HG02981 (cell line): ENCODE measurements around the gene ZNF467.

Source experiments
- ATAC-seq: cut with Tn5 transposase; IDR thresholded peaks from one replicate; pipeline ENCODE4 v1.9.1; 2021; ENCODE audit warnings: mild to moderate bottlenecking, moderate library complexity; ENCODE audit not compliant: unreplicated experiment

ZNF467 gene

DNA sequence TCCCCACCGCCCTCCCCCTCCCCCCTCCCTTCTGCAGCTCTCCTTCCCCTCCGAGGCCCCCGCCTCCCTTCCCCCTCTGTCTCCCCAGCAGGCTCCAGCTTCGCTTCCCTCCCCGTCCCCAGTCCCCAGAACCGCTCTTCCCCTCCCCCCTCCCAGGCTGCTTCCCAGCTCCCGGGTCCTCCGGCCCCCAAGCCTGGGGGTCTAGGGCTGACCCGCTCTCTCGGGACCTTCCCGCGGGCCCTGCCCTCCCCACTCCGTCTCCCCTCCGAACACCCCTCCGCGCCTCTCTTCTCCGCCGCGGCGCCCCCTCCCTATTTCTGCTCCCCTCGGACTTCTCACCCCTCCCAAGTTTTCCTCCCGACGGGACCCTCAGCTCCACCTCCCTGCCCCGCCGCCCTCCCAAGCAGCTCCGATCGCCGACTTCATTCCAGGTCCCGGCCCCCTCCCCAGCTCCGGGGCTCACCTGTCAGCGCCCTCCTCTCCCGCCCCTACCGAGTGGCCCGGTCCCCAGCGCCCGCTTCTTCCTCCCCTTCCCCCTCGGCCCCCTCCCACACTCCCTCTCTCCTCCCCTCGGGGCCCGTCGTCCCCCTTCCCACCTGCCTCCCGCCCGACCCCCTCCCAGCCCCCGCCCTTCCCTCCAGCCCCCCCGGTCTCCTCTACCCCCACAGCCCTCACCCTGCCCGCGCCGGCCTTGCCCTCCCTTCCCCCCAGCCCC is 990 bp downstream of the ZNF467 start:
- ATAC-seq = no peak

- peak; percentile 97 for ATAC-seq
Measured at GRCh38 chr7:149771720-149772240, 1.6 kb downstream of the ZNF467 start.

GRCh38 chr7:149770728-149771636 is 2.4 kb downstream of the ZNF467 start:
- ATAC-seq = peak; percentile 8

DNA sequence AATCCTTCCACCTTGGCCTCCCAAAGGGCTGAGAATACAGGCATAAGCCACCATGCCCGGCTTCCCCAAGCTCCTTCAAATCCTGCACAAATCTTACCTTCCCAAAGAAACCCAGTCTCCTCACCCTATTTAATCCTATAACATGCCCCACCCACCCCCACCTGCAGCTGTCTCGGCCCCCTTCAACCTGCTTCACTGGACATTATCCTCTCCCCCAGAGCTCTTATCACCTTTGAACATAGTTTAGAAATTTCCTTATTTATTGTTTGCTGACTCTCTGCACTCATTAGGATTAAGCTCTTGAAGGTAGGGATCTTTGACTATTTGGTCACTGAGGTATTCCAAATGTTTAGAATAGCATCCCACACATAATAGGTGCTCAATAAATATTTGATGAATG is 3.5 kb downstream of the ZNF467 start:
- no peak for ATAC-seq

DNA sequence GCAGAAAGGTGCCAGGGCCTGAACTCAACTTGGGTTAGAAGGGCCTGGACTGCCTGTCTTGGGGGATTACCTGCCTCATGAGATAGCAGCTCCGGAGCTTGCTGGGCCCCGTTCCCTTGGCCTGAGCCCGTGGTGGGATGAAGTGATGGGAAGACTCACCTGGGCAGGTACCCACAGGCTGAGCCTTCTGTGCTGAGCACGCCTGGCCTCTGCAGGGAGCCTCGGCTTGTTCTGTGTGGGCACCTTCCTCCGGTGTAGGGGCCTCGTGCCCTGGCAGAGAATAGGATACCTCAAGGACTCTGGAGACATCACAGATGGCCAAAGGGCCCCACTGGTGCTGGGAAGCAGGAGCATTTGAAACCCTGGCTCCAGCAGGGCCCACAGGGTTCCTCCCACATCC is 4.5 kb downstream of the ZNF467 start:
- ATAC-seq = no peak

- no peak for ATAC-seq
Measured at GRCh38 chr7:149767068-149767467, 6.3 kb downstream of the ZNF467 start.

DNA sequence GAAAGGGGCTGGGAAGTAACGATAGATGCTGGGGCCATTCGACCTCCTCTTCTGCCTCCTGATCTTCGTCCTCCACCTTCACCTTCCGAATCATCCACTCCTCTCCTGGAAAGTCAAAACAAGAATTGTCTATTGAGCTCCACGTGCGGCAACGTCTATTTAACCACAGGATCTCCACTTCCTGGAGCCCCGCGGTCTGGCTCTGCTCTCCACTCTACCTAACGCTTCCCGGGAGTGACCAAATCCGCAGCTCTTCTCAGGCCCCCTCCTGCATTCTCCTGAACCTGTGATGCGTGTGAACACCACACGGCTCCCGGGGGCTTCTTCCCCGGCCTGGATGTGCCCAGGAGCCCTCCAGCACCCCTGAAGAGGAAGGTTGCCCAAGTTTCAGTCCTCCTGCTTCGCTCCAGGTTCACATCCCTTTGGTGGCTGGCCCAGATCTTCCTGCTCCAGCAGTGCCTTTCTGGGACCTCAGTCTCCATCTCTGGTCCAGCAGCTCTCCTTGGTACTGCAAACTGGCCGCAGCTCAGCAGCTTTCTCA is 7.2 kb downstream of the ZNF467 start:
- ATAC-seq = no peak

GRCh38 chr7:149765399-149766121 is 7.8 kb downstream of the ZNF467 start:
- no peak for ATAC-seq

GRCh38 chr7:149764481-149765398 is 8.6 kb downstream of the ZNF467 start:
- no peak for ATAC-seq

DNA sequence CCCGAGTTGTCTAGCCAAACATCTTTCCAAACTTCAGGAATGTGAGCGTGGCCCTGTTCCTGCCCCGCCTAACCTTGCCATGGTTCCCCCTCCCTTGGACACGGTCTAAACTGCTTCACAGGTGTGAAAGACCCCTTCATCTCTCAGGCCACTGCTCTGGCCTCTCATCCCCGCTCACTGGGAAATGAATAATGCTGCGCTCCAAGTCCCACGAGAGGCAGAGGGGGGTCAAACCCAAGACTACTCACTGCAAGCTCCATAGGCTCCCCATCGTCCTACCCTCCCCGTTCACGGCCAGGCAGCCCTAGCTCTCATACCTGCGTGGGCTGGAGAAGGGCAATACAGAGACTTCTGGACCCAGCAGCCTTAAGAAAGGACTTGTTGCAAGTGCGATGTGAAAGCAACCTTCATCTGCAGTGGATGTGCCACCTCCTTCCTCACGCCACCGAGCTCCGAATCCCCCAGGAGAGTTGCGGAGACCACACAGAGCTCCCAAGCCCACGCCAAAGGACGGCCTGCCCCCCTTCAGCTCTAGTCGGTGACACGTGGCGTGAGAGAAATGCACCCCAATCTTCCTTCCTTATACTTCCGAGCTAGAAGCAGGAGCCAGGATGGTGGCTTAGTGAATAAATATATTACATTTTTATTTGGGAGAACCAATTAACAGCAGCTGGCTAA is 9.7 kb downstream of the ZNF467 start:
- ATAC-seq = no peak

DNA sequence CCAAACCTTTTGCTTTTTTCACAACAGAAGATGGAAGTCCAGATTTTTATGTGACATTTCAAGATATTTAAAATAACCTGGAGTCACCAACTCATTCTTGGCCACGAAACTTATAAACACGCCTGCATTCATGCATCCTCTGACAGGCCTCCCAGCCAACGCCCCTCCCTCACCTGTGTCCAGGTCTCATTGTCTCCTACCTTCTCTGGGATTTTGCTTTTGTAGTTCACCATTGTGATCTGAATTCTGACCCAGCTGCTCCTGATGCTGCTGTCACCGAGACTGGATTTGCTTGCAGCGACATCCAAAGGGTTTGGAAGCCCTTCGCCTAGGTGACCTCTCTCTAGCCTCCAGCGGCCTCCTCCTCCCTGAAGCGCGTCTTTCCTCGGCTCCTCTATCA is 10.8 kb downstream of the ZNF467 start:
- no peak for ATAC-seq

DNA sequence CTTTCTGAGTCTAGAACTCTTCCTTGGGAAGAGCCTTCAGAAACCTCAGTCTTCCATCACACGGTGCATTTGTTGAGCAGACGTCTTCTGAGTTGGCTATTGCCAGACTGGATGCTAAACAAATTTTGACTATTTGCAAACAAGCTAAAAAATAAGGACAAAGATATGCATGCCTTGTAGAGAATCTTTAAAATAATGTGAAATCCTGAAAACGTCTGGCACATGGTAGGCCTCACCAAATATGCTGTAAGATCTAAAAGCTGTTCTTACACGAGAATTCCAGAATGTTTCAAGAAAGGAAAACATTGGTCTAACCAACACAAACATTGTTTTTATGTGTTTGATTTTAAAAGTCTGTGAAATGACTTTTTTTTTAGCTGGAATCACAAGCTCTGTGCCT is 11.3 kb downstream of the ZNF467 start:
- no peak for ATAC-seq

DNA sequence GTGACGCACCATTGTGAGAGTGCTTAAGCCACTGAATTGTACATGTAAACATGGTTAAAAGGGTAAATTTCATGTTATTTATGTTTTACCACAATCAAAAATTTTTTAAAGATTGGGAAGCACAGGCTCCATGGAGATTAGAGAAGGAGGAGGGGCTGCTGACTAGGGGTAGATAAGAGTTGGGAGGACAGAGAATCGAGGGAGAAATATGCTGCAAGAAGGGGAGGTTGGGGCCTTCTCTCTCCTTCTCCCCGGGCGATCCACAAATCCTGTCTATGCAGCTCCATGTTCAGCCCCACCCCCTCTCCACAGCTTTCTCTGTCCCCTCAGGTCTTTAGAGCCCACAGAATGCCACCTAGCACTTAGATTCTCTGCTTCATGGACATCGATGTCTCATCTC is 12.1 kb downstream of the ZNF467 start:
- no peak for ATAC-seq

DNA sequence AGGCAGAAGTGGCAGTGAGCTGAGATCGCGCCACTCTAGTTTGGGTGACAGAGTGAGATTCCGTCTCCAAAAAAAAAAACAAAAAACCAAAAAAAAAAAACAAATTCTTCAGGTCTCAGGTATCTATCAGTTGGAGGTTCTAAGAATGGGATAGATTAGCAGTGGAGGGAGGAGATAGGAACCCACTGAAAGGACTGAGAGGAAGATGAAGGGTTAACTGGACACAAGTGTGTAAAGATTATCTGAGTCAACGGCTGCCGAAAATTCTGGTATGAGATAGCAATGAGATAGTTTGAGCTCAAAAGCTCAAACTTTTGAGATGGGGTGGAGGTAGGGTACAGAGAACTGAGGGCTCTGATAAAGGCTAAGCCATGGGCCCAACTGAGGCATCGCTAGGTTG is 12.8 kb downstream of the ZNF467 start:
- no peak for ATAC-seq

GRCh38 chr7:149759093-149759860 is 14.1 kb downstream of the ZNF467 start:
- no peak for ATAC-seq

DNA sequence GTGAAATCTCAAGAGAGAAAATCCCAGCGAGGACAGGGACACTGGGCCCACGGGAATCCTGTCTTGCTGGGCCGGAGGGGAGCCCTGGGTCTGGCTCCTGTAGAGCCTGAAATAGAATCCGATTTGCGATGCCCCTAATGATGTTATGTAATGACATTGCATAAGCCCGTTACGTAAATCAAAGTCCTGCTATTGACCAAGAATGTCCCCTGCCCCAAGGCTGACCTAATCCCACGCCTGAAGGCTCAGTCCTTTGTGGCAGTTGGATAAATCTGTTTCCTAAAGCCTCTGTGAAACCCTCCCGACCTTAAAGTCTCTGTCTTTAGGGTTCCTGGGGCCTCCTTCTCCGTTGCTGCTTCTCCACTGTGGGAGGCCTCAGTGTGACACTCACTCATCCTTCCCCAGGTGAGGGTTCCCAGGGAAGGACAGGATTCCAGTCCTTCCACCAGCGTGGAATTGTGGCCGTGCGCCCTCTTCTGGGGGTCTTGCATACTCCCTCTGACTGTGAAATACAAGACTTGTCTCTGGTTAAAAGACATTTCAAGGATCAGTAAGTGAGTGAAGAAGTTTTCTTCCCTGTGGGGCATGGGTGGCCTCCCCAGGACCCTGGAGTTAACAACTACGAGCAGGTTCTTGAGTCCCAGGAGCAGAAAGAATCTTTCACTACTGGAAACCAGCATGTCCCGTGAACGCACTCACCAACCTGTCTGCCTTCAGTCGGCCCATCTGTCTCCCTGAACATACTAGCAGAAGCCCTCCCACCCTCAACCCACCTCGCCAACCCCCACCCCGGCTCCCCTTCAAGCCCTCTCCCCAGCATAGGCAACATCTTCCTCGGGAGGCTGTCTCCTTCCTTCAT is 19.8 kb downstream of the ZNF467 start:
- no peak for ATAC-seq

GRCh38 chr7:149752646-149753045 is 20.7 kb downstream of the ZNF467 start:
- no peak for ATAC-seq
